H54 (cell line): ENCODE data around the gene CRYBB1.

Experiments used
- DNase-seq: peaks from one replicate; pipeline ENCODE4 v3.0.0; 2011; ENCODE audit warnings: low spot score, mixed read lengths; ENCODE audit not compliant: insufficient read length
- FAIRE-seq: peaks from 3 replicates; lab custom pipeline; 2011; peaks lifted over from hg19 to GRCh38; lab: Jason Lieb, UNC
- POLR2A ChIP-seq: IDR thresholded peaks from 2 replicates; pipeline ENCODE4 v1.6.1; 2011; ENCODE audit warnings: low read depth, mild to moderate bottlenecking, low read length

CRYBB1 gene

DNA sequence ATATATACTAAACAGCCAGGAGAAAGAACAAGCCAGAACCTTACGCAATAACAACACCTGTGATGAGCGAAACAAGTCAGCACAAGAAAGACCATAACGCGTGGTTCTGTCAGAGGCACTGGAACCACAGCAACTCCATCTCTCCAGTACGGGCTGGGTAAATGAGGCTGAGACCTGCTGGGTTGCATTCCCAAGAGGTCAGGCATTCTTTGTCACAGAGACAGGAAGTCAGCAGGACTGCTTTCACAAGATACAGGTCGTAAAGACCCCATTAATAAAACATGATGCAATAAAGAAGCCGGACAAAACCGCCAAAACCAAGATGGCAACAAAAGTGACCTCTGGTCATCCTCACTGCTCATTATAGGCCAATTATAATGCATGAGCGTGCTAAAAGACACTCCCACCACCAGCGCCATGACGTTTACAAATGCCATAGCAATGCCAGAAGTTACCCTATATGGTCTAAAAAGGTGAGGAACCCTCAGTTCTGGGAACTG lies 49.6 kb downstream of the CRYBB1 start:
- FAIRE-seq (no peak), DNase-seq (no peak)
- no peak for TF ChIP-seq POLR2A

DNA sequence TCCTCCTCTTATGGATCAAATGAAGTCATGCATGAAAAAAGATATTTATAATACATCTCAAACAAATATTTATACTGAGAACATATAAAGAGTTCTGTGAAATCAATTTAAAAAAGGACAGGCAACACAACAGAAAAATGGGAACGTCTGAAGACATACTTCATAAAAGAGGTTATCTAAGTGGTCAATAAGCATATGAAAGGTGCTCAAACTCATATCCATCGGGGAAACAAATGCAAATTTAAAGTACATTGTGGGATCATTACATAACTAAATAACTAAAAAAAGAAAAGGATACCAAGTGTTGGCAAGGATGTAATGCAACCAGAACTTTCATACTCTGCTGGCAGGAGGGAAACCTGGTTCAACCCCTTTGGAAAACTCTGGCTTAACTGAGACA lies 50.2 kb downstream of the CRYBB1 start:
- no peak for DNase-seq
- FAIRE-seq = no peak
- TF ChIP-seq POLR2A = no peak

DNA sequence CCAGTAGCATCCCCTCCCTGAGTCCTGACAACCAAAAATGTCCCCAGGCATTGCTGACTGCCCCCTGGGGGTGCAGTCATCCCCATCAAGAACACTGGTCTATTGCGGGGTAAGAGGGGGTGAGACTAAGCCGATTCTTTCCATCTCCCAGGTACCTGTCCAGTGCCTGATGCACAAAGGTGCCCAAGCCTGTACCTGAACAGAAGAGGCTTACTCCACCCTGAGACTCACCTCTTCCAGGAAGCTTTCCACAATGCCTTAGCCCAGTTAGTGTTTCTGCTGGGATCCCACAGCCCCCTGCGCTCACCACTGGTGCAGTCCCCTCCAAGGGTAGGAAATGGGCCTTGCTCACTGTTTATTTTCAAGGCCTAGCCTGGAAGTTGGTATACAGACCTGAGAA lies 50.8 kb downstream of the CRYBB1 start:
- no peak for FAIRE-seq
- no peak for TF ChIP-seq POLR2A
- no peak for DNase-seq

DNA sequence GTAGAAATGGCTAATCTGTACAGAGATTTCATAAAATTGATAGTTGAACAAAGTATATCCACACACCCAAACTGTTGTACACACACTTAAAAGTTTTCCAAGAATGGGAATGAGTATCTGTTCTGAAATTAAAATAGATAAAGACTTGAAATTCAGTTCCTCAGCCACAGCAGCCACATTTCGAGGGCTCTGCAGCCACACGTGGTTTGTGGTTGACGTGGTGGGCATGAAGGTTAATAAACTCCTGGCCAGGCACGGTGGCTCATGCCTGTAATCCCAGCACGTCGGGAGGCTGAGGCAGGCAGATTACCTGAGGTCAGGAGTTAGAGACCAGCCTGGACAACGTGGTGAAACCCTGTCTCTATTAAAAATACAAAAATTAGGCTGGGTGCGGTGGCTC lies 51.9 kb downstream of the CRYBB1 start:
- DNase-seq (no peak), FAIRE-seq (no peak)
- TF ChIP-seq POLR2A = no peak

DNA sequence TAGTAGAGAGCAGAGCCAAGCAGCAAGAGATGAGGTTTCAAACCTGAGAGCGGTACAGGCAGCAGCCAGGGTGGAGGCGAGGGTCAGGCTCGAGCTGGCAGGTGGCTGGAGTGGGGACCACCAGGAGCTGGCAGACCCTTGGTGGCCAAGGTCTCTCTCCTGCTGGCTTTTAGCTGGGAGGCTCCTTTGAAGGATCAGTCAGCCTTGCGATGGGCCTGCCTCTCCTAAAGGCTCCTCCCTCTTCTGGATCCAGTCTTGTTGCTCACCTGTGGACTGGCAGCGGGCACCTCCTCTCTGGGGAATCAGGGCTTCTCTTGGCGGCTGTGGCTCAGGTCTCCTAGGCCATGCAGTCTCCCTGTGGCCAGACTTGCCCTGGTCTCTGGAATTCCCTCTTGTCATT lies 52.6 kb downstream of the CRYBB1 start:
- no peak for FAIRE-seq
- DNase-seq = no peak
- no peak for TF ChIP-seq POLR2A

DNA sequence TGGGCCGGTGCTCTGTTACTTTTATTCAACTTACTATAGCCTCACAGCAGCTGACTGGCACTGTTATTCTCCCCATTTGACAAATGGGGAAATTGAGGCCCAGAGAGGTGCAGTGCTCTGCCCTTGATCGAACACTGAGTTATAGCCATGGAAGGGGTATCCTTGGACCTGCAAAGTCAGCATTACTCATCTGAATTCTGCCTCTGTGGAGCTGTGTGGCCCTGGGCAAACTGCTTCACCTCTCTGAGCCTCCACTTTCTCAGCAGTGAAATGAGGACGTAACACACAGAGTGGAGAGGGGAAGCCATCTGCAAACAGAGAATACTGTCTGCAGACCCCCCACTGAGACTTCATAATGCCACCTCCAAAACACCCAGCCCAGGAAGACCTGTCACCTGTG lies 53.2 kb downstream of the CRYBB1 start:
- TF ChIP-seq POLR2A = no peak
- FAIRE-seq (no peak), DNase-seq (no peak)

DNA sequence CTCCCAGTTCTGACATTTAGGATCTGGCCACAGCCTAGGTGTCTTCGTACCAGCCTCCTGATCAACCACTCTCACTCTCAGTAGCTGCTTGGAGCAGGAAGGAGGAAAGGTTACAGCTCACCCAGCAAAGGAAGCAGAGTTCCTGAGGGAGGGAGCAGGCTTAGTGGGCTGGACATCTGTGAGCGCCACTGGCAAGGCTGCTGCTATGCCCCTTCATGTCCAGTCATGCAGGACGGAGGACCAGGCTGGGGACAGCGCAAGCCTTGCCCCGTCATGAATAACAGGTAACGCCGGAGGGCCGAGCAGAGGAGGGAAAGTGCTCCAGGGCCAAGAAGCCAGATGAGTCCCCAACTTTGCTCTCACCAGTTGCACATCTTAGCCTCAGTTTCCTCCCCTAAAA lies 53.6 kb downstream of the CRYBB1 start:
- FAIRE-seq (no peak), DNase-seq (no peak)
- no peak for TF ChIP-seq POLR2A

DNA sequence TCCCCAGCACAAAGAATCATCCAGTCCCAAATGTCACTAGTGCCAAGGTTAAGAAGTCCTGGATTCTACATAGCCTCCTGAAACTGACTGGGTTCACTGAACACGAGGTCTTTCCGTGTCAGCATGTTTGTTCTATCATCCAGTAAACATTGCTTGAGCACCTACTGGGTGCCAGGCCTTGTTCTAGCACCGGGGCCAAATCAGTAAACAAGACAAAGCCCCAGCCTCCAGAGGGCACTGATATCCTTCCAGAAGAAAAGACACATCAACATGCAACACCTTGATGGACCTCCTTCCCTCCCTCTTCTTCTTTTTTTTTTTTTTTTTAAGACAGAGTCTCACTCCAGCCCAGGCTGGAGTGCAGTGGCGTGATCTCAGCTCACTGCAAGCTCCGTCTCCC lies 54.8 kb downstream of the CRYBB1 start:
- TF ChIP-seq POLR2A = no peak
- FAIRE-seq = no peak
- DNase-seq = no peak

DNA sequence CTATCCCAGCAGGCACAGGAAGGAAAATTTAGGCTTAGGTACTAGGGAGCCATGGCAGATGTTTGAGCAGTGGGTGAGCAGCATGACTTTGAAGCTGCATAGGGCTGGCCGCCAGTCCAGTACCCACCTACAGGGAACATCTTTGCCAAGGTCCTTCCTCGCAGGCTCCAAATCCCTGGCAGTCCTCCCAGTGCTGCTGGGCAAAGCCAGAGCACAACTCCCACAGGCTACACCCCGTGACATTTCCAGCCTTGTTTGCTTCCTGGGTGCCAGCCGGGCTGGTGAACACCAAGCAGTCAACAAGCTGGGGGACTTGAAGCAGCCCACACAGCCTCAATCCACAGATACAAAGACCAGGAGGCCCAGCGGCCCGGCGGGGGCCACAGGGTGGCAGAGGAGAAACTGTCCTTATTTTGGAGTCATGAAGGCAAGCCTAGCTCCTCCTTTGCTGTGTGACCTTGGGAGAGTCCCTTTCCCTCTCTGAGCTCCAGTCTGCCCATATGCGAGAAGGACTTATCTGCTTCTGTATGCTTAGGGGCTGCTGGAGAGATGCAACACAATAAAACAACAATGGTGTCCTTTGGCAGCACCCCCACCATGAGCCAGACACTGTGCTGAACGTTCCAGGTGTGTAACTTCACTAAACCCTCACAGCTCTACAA lies 55.9 kb downstream of the CRYBB1 start:
- no peak for FAIRE-seq
- DNase-seq = no peak
- TF ChIP-seq POLR2A = no peak

DNA sequence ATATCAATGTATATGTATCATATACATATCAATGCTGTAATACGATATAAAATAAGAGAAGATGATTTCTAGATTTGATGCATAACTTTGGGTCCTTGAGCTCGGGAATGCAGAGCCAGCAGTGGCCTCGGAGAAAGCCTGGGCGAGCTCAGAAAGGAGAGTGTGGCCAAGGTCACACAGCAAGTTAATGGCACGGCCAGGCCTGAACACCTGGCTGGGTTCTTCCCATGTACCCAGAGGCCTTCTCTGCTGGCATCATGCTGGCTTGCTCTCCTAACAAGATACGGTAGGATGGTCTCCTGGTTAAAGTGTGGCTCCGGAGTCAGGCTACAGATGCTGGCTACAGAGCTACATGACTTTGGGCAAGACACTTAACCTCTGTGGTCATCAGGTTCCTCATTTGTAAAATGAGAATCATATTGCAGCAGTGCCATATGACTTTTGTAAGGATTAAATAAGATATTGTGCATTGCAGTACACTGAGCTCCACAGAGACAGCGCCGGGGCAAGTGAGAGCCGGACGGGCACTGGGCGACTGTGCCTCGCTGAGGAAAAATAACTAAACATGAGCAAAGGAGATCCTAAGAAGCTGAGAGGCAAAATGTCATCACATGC lies 57.8 kb downstream of the CRYBB1 start:
- no peak for FAIRE-seq
- no peak for DNase-seq
- TF ChIP-seq POLR2A = no peak

DNA sequence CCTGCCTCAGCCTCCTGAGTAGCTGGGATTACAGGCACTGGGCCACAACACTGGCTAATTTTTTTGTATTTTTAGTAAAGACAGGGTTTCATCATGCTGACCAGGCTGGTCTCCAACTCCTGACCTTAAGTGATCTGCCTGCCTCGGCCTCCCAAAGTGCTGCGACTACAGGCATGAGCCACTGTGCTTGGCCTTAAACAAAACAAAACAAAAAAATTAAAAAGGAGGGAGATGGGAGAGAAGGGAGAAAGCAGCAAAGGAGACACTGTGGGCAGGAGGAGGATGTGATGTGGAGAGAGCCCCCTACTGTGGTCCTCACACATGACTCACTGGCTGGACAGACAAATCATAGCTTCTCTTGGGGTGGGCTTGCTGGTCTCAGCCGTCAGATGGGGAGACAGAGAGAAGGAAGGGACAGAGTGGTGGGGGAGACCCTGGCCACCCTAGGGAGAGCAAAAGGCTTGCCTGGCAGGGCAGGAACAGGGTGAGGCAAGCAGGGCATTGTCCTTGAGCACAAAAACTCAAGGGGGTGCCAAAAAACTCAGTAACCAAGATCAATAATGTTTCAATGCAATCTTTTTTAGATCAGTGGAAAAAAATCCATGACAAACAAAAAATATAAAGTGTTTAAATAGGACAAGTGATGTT lies 59.5 kb downstream of the CRYBB1 start:
- no peak for DNase-seq
- TF ChIP-seq POLR2A = no peak
- FAIRE-seq = no peak

DNA sequence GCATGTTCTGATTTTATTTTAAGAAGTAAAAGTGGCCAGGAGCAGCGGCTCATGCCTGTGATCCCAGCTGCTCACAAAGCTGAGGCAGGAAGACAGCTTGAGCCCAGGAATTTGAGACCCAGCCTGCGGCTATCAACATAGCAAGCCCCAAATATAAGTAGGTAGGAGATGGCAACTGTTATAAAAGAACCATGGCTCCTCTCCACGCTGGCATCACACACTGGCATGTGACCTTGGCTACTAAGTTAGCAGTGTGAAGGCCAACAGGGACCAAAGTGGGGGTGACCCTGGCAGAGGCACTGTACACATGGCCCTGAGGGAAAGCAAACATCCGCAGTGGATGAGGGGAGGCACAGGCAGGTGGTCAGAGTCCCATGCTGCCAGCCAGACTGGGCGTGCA lies 60.9 kb downstream of the CRYBB1 start:
- TF ChIP-seq POLR2A = no peak
- DNase-seq (no peak), FAIRE-seq (no peak)

DNA sequence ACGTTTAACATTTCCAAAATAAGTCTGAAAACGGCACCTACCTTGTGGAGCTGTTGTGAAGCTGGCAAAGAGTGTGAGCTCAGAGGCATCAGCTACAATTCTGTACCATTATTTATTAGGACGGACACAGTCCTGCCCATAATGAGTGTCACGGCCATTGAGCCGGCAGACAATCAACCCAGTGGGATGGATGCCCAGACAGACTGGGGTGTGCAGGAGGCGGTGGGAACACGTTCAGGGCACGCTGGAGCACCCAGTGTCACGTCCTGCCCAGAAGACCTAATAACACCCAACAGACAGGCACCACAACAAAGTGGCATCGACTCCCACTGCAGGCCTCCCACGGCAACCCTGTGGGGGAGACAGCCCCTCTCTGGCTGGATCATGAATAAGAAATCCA lies 62.3 kb downstream of the CRYBB1 start:
- DNase-seq = no peak
- no peak for TF ChIP-seq POLR2A
- FAIRE-seq = no peak

DNA sequence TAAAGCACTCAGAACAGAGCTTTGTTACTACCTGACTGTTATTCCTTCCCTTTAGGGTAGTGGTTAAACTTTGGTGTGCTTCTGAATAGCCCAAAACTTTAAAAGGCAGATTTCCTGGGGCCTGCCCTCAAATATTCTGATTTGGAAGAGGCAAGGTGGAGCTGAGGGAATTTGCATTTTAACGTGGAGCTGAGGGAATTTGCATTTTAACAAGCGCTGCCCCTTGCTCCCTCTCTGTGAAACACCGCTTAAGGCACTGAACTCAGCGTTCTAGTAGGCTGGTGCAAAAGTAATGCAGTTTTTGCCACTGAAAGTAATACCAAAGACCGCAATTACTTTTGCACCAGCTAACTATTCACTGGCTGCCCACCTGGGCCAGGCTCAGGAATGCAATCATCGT lies 62.9 kb downstream of the CRYBB1 start:
- FAIRE-seq (no peak), DNase-seq (no peak)
- TF ChIP-seq POLR2A = no peak
